Karpas-422 (cell line): ENCODE results near the gene ZP1. TPM values are rescaled to one million over a fixed set of nuclear protein-coding genes. Genes with fewer than 3 reads are reported as not detected.

Source experiments
- DNase-seq: peaks from one replicate; pipeline ENCODE4 v3.0.0-alpha.2; 2015
- H2AFZ ChIP-seq: fragments of 200-600 bp; sonication (generic); 2 replicates; pipeline ENCODE4 v1.6.1; 2014; ENCODE audit warnings: antibody characterized with exemption, low read length, mixed read lengths
- H3K27ac ChIP-seq: fragments of 200-600 bp; sonication (generic); 2 replicates; pipeline ENCODE4 v1.5.1; 2014; ENCODE audit warnings: mild to moderate bottlenecking, low read length, moderate library complexity
- H3K27me3 ChIP-seq: fragments of 200-600 bp; sonication (generic); 2 replicates; pipeline ENCODE4 v1.6.1; 2014; ENCODE audit warnings: low read length, mixed read lengths
- H3K36me3 ChIP-seq: fragments of 200-600 bp; sonication (generic); 2 replicates; pipeline ENCODE4 v1.6.1; 2014; ENCODE audit warnings: low read length, mixed read lengths; ENCODE audit not compliant: insufficient read depth
- H3K4me1 ChIP-seq: fragments of 200-600 bp; sonication (generic); 2 replicates; pipeline ENCODE4 v1.6.1; 2014; ENCODE audit warnings: mild to moderate bottlenecking, low read length, mixed read lengths
- H3K4me2 ChIP-seq: fragments of 200-600 bp; sonication (generic); 2 replicates; pipeline ENCODE4 v1.6.1; 2014; ENCODE audit warnings: low read length, low read depth, mild to moderate bottlenecking; ENCODE audit not compliant: poor library complexity, severe bottlenecking
- H3K4me3 ChIP-seq: fragments of 200-600 bp; sonication (generic); 2 replicates; pipeline ENCODE4 v1.5.1; 2014; ENCODE audit warnings: mild to moderate bottlenecking, antibody characterized with exemption, low read length, mixed read lengths
- H3K79me2 ChIP-seq: fragments of 200-600 bp; sonication (generic); 2 replicates; pipeline ENCODE4 v1.6.1; 2014; ENCODE audit warnings: mild to moderate bottlenecking, low read length, mixed read lengths
- H3K9ac ChIP-seq: fragments of 200-600 bp; sonication (generic); 2 replicates; pipeline ENCODE4 v1.6.0; 2014; ENCODE audit warnings: low read length
- H3K9me2 ChIP-seq: fragments of 200-600 bp; sonication (generic), shearing (Covaris generic); replicated peaks from 2 replicates; pipeline ENCODE4 v1.6.0; 2014; ENCODE audit warnings: mild to moderate bottlenecking, low read length, moderate library complexity; ENCODE audit not compliant: insufficient read depth
- H3K9me3 ChIP-seq: fragments of 300-700, 200-600 bp; sonication (generic); 2 replicates; pipeline ENCODE4 v1.6.1; 2014; ENCODE audit warnings: low read length, mixed read lengths
- H4K20me1 ChIP-seq: fragments of 200-600 bp; sonication (generic); 2 replicates; pipeline ENCODE4 v1.6.1; 2014; ENCODE audit warnings: mild to moderate bottlenecking, antibody characterized with exemption, low read length, low read depth; ENCODE audit not compliant: insufficient read depth
- total RNA-seq: library from RNA; depleted of rRNA; stranded (reverse); fragments of >200 nt; shearing (Covaris generic); gene quantifications from 2 replicates; pipeline ENCODE4 v1.2.3, GENCODE V29; 2014; ENCODE audit warnings: low replicate concordance

Gene ZP1
- total RNA-seq, 1 experiment from 2014 or later = not detected

GRCh38 chr11:60860943-60861342, 6.4 kb upstream of the ZP1 start:
- DNase-seq = no peak

GRCh38 chr11:60862171-60862570, 5.2 kb upstream of the ZP1 start:
- no peaks in the 10 kb centered on the region for H3K9me2 ChIP-seq
- H4K20me1 ChIP-seq = no peaks in the 10 kb centered on the region
- H3K4me3 ChIP-seq = no peak overlapping the region
- H3K36me3 ChIP-seq = no peaks in the 10 kb centered on the region
- peaks cover 5% of the 10 kb centered on the region; the same call in 1 of the 2 replicates for H3K4me1 ChIP-seq
- H3K9me3 ChIP-seq = no peaks in the 10 kb centered on the region
- no peak overlapping the region for H3K4me2 ChIP-seq
- H3K79me2 ChIP-seq = no peaks in the 10 kb centered on the region
- H3K27me3 ChIP-seq = no peaks in the 10 kb centered on the region
- H3K27ac ChIP-seq = no peak overlapping the region
- no peak for DNase-seq
- H2AFZ ChIP-seq = no peak overlapping the region
- H3K9ac ChIP-seq = no peak overlapping the region

More at GRCh38 chr11:60860943-60861342, 6.4 kb upstream of the ZP1 start:
- Histone ChIP-seq H3K36me3 (no peaks in the 10 kb centered on the region), H4K20me1 (no peaks in the 10 kb centered on the region), H3K27ac (no peak overlapping the region), H3K4me1 (peaks cover 5% of the 10 kb centered on the region; the same call in 1 of the 2 replicates), H3K4me3 (no peak overlapping the region), H3K4me2 (no peak overlapping the region), H3K27me3 (no peaks in the 10 kb centered on the region), H3K9ac (no peak overlapping the region), H2AFZ (no peak overlapping the region), H3K9me2 (no peaks in the 10 kb centered on the region), H3K79me2 (no peaks in the 10 kb centered on the region), H3K9me3 (no peaks in the 10 kb centered on the region)

- no peaks in the 10 kb centered on the region for H3K36me3 ChIP-seq
- H3K4me3 ChIP-seq = no peak overlapping the region
- H3K79me2 ChIP-seq = no peaks in the 10 kb centered on the region
- H3K27me3 ChIP-seq = no peaks in the 10 kb centered on the region
- H4K20me1 ChIP-seq = no peaks in the 10 kb centered on the region
- no peak for DNase-seq
- H3K9me2 ChIP-seq = no peaks in the 10 kb centered on the region
- no peaks in the 10 kb centered on the region for H3K9me3 ChIP-seq
- H3K4me1 ChIP-seq = peaks cover under 1% of the 10 kb centered on the region; the same call in 1 of the 2 replicates
- H2AFZ ChIP-seq = no peak overlapping the region
- H3K9ac ChIP-seq = no peak overlapping the region
- no peak overlapping the region for H3K4me2 ChIP-seq
- H3K27ac ChIP-seq = no peak overlapping the region
Measured at GRCh38 chr11:60863550-60864521, 3.5 kb upstream of the ZP1 start.

- H3K4me1 ChIP-seq = no peaks in the 10 kb centered on the region
- no peak overlapping the region for H3K4me2 ChIP-seq
- DNase-seq = no peak
- H3K9me2 ChIP-seq = no peaks in the 10 kb centered on the region
- H4K20me1 ChIP-seq = no peaks in the 10 kb centered on the region
- H2AFZ ChIP-seq = no peak overlapping the region
- no peaks in the 10 kb centered on the region for H3K79me2 ChIP-seq
- H3K9ac ChIP-seq = no peak overlapping the region
- no peak overlapping the region for H3K4me3 ChIP-seq
- H3K36me3 ChIP-seq = no peaks in the 10 kb centered on the region
- H3K27ac ChIP-seq = no peak overlapping the region
- no peaks in the 10 kb centered on the region for H3K27me3 ChIP-seq
- no peaks in the 10 kb centered on the region for H3K9me3 ChIP-seq
Measured at GRCh38 chr11:60864856-60865513, 2.4 kb upstream of the ZP1 start.

- Histone ChIP-seq H3K9ac (no peak overlapping the region), H3K9me3 (no peaks in the 10 kb centered on the region), H3K27ac (no peak overlapping the region), H2AFZ (no peak overlapping the region), H3K4me2 (no peak overlapping the region), H3K4me3 (no peak overlapping the region), H3K27me3 (no peaks in the 10 kb centered on the region), H4K20me1 (no peaks in the 10 kb centered on the region), H3K79me2 (no peaks in the 10 kb centered on the region), H3K9me2 (no peaks in the 10 kb centered on the region), H3K36me3 (no peaks in the 10 kb centered on the region), H3K4me1 (no peaks in the 10 kb centered on the region)
- no peak for DNase-seq
Measured at GRCh38 chr11:60867871-60868681, 734 bp downstream of the ZP1 start.

GRCh38 chr11:60868682-60869450, 1.5 kb downstream of the ZP1 start:
- no peak overlapping the region for H2AFZ ChIP-seq
- H3K9me3 ChIP-seq = no peaks in the 10 kb centered on the region
- no peak overlapping the region for H3K9ac ChIP-seq
- no peaks in the 10 kb centered on the region for H3K27me3 ChIP-seq
- H3K4me3 ChIP-seq = no peak overlapping the region
- no peak for DNase-seq
- H3K79me2 ChIP-seq = no peaks in the 10 kb centered on the region
- H3K4me1 ChIP-seq = no peaks in the 10 kb centered on the region
- no peaks in the 10 kb centered on the region for H3K9me2 ChIP-seq
- no peaks in the 10 kb centered on the region for H4K20me1 ChIP-seq
- no peaks in the 10 kb centered on the region for H3K36me3 ChIP-seq
- no peak overlapping the region for H3K27ac ChIP-seq
- H3K4me2 ChIP-seq = no peak overlapping the region

- Histone ChIP-seq H3K79me2 (no peaks in the 10 kb centered on the region), H3K27me3 (no peaks in the 10 kb centered on the region), H4K20me1 (no peaks in the 10 kb centered on the region), H3K9ac (no peak overlapping the region), H3K4me1 (no peaks in the 10 kb centered on the region), H3K4me3 (no peak overlapping the region), H3K36me3 (no peaks in the 10 kb centered on the region), H3K9me2 (no peaks in the 10 kb centered on the region), H3K4me2 (no peak overlapping the region), H2AFZ (no peak overlapping the region), H3K27ac (no peak overlapping the region), H3K9me3 (no peaks in the 10 kb centered on the region)
- DNase-seq = no peak
Measured at GRCh38 chr11:60869451-60869825, 2.1 kb downstream of the ZP1 start.
